Breast epithelium (tissue), 3 donors: ENCODE results near the gene NDUFA3. TPM values are rescaled to one million over a fixed set of nuclear protein-coding genes. Genes with fewer than 3 reads are reported as not detected.

ENCODE experiments used
- total RNA-seq, 3 donors: library from RNA; depleted of rRNA; stranded (reverse); fragments of >200 nt; gene quantifications; one replicate each; pipeline ENCODE4 v1.1.0, GENCODE V29; 2016

NDUFA3 gene
- total RNA-seq, 3 donors from 2014 or later: 17.3 to 20.6 (median 20.5) TPM

Other genes with a start within 250 kb of the NDUFA3 start
- 10 to 100 TPM; 30.2 to 54.6 (median 41.9) TPM for gene MYADM, start 235.0 kb upstream of the NDUFA3 start, total RNA-seq
- not detected for gene PRKCG, start 220.7 kb upstream of the NDUFA3 start, total RNA-seq
- not detected for gene CACNG7, start 193.6 kb upstream of the NDUFA3 start, total RNA-seq
- gene CACNG8, start 139.9 kb upstream of the NDUFA3 start, total RNA-seq: under 1 TPM in 1 of 3 donors, not detected in 2; under 0.01 TPM
- not detected for gene CACNG6, start 111.2 kb upstream of the NDUFA3 start, total RNA-seq
- not detected for gene VSTM1, start 39.0 kb upstream of the NDUFA3 start, total RNA-seq
- not detected for gene TARM1, start 21.5 kb upstream of the NDUFA3 start, total RNA-seq
- gene OSCAR, start 2.1 kb upstream of the NDUFA3 start, total RNA-seq: 1 to 10 TPM in 2 of 3 donors, under 1 TPM in 1; 0.66 to 2.4 (median 2.2) TPM
- 10 to 100 TPM; 11.9 to 16.7 (median 16.2) TPM for gene TFPT, start 12.8 kb downstream of the NDUFA3 start, total RNA-seq
- gene PRPF31, start 12.9 kb downstream of the NDUFA3 start, total RNA-seq: 10 to 100 TPM; 45.5 to 59.6 (median 52.5) TPM
- gene CNOT3, start 34.9 kb downstream of the NDUFA3 start, total RNA-seq: 10 to 100 TPM; 14.6 to 23.4 (median 22.9) TPM
- 1 to 10 TPM; 6.4 to 8.5 (median 8.0) TPM for gene LENG1, start 56.9 kb downstream of the NDUFA3 start, total RNA-seq
- 10 to 100 TPM in 2 of 3 donors, under 1 TPM in 1; 0.48 to 41.6 (median 38.0) TPM for gene TMC4, start 70.3 kb downstream of the NDUFA3 start, total RNA-seq
- gene MBOAT7, start 86.7 kb downstream of the NDUFA3 start, total RNA-seq: 10 to 100 TPM; 16.5 to 37.3 (median 24.6) TPM
- gene TSEN34, start 88.5 kb downstream of the NDUFA3 start, total RNA-seq: 10 to 100 TPM; 59.5 to 80.3 (median 74.4) TPM
- gene RPS9, start 98.0 kb downstream of the NDUFA3 start, total RNA-seq: 1,000 to 10,000 TPM; 2,169 to 2,630 (median 2,424) TPM
- gene LILRB3, start 120.2 kb downstream of the NDUFA3 start, total RNA-seq: 10 to 100 TPM in 2 of 3 donors, 1 to 10 TPM in 1; 1.6 to 28.3 (median 11.5) TPM
- gene LILRA6, start 139.9 kb downstream of the NDUFA3 start, total RNA-seq: 1 to 10 TPM; 1.3 to 2.9 (median 1.8) TPM
- gene LILRB5, start 154.4 kb downstream of the NDUFA3 start, total RNA-seq: 10 to 100 TPM in 1 of 3 donors, 1 to 10 TPM in 2; 2.0 to 46.4 (median 4.8) TPM
- 1 to 10 TPM in 2 of 3 donors, under 1 TPM in 1; 0.98 to 3.5 (median 1.8) TPM for gene LILRB2, start 178.3 kb downstream of the NDUFA3 start, total RNA-seq
- 1 to 10 TPM in 2 of 3 donors, under 1 TPM in 1; 0.98 to 2.2 (median 1.4) TPM for gene LILRA5, start 210.3 kb downstream of the NDUFA3 start, total RNA-seq
- gene LILRA4, start 236.3 kb downstream of the NDUFA3 start, total RNA-seq: 1 to 10 TPM in 1 of 3 donors, not detected in 2; 4.5 TPM